Measurements from ENCODE around the gene KCNJ5. TPM values are rescaled to one million over a fixed set of nuclear protein-coding genes. Genes with fewer than 3 reads are reported as not detected.

KCNJ5 gene
- total RNA-seq, 1 experiment from 2014 or later: 0.11 TPM

GRCh38 chr11:128927683-128928336 is 36.7 kb downstream of the KCNJ5 start:
- H3K79me1 ChIP-seq (ENCODE audit: insufficient read depth, low read depth, low read length, poor library complexity, severe bottlenecking): no peaks in the 10 kb centered on the region
- WGBS (ENCODE audit: extremely low coverage, insufficient read length, low lambda C conversion rate): no CpG with 5 or more reads among the region's 12 CpGs

More at GRCh38 chr11:128927683-128928336, 36.7 kb downstream of the KCNJ5 start:
- Histone ChIP-seq H3K9me3 (ENCODE audit: control insufficient read depth, low read depth, low read length) (no peaks in the 10 kb centered on the region), H3K4me1 (ENCODE audit: insufficient read depth, low read length) (peaks cover 13% of the 10 kb centered on the region), H3K4me2 (ENCODE audit: insufficient read depth, insufficient read length, low read length) (no peak overlapping the region), H2BK5ac (ENCODE audit: insufficient read length, low read length) (no peak overlapping the region), H3K4ac (ENCODE audit: low read depth, low read length) (no peak overlapping the region), H2BK12ac (ENCODE audit: insufficient read length, low read depth, low read length) (no peak overlapping the region), H3T11ph (ENCODE audit: low read length) (no peak overlapping the region), H4K8ac (replicated peaks; ENCODE audit: insufficient read length, low read depth, low read length) (no peak overlapping the region), H2BK120ac (ENCODE audit: low read depth, low read length, poor library complexity, severe bottlenecking) (no peak overlapping the region), H3K27me3 (ENCODE audit: insufficient read depth, low read length) (peaks cover 19% of the 10 kb centered on the region; the same call in 1 of the 2 replicates), H3K79me2 (ENCODE audit: insufficient read depth, low read length) (no peaks in the 10 kb centered on the region), H3K56ac (ENCODE audit: insufficient read length, low read depth, low read length) (no peak overlapping the region), H2AK5ac (ENCODE audit: insufficient read length, low read length) (no peak overlapping the region), H2BK20ac (ENCODE audit: low read depth, low read length, poor library complexity, severe bottlenecking) (no peak overlapping the region), H3K14ac (ENCODE audit: insufficient read depth, low read length) (no peak overlapping the region), H4K20me1 (ENCODE audit: control insufficient read depth, insufficient read depth, insufficient read length) (no peaks in the 10 kb centered on the region), H3K23ac (ENCODE audit: insufficient read length, low read depth, low read length) (no peak overlapping the region), H3K27ac (ENCODE audit: insufficient read length, low read depth, low read length) (no peak overlapping the region), H4K5ac (ENCODE audit: insufficient read length, low read depth, low read length) (no peak overlapping the region), H3K9ac (ENCODE audit: extremely low read depth, insufficient read length, low read length) (no peak overlapping the region), H4K91ac (ENCODE audit: insufficient read length, low read depth, low read length) (no peak overlapping the region), H3K18ac (ENCODE audit: insufficient read length, low read depth, low read length) (no peak overlapping the region), H2AFZ (ENCODE audit: low read length) (no peak overlapping the region), H2BK15ac (ENCODE audit: low read depth, low read length) (no peak overlapping the region), H3K23me2 (ENCODE audit: insufficient read length, low read depth, low read length, poor library complexity, severe bottlenecking) (no peaks in the 10 kb centered on the region)
- no peak for DNase-seq
- Mint-ChIP-seq H3K4me1 (peaks cover 51 to 56% of the 10 kb centered on the region in 2 experiments), H3K9me3 (peaks cover 0 to 3% of the 10 kb centered on the region in 2 experiments; a peak in 2 of 5 replicates), H3K36me3 (ENCODE audit: insufficient read depth in 1 of 3, low read depth in 3 of 3) (no peaks in the 10 kb centered on the region), H3K27ac (no peak overlapping the region), H3K4me3 (no peak overlapping the region), H3K27me3 (ENCODE audit: low read depth) (peaks cover 87% of the 10 kb centered on the region)
- TF ChIP-seq CTCF (conservative IDR thresholded peaks at IDR 0.05): no peak

Measured in H9 (cell line).